Bronchial epithelial cell (primary cell): ENCODE results near the gene INTS7. TPM values are rescaled to one million over a fixed set of nuclear protein-coding genes. Genes with fewer than 3 reads are reported as not detected.
A peak's percentile ranks its signal among the peaks of the same experiment; 100 is the strongest.
"Not testable (repeated sequence)": the region's sequence is repeated elsewhere in the genome, so short reads cannot be mapped to it uniquely, and the experiment has no call there.

ENCODE experiments used
- DNase-seq: peaks from one replicate; pipeline ENCODE4 v3.0.0-alpha.2; 2010; ENCODE audit warnings: low read depth
- FAIRE-seq: peaks from 2 replicates; lab custom pipeline; 2011; peaks lifted over from hg19 to GRCh38; lab: Jason Lieb, UNC
- H3K27me3 ChIP-seq: 2 replicates; pipeline ENCODE4 v1.5.1; 2011; ENCODE audit warnings: low read length; ENCODE audit not compliant: control insufficient read depth, insufficient read depth
- H3K36me3 ChIP-seq: 2 replicates; pipeline ENCODE4 v1.5.1; 2011; ENCODE audit warnings: low read length; ENCODE audit not compliant: control insufficient read depth, insufficient read depth
- H3K4me3 ChIP-seq: 2 replicates; pipeline ENCODE4 v1.5.1; 2011; ENCODE audit warnings: mild to moderate bottlenecking, low read depth, low read length, control low read depth
- CTCF ChIP-seq: IDR thresholded peaks from 2 replicates; pipeline ENCODE4 v1.5.1; 2011; ENCODE audit warnings: mild to moderate bottlenecking, moderate library complexity, low read length, control low read depth, inconsistent platforms; ENCODE audit not compliant: insufficient read depth, severe bottlenecking
- total RNA-seq: library from RNA; depleted of rRNA; stranded (reverse); fragments of >200 nt; gene quantifications from 2 replicates; pipeline ENCODE4 v1.2.1, GENCODE V29; 2014

The INTS7 gene
- total RNA-seq, 1 donor from 2014 or later, result 12.9 TPM

DNA sequence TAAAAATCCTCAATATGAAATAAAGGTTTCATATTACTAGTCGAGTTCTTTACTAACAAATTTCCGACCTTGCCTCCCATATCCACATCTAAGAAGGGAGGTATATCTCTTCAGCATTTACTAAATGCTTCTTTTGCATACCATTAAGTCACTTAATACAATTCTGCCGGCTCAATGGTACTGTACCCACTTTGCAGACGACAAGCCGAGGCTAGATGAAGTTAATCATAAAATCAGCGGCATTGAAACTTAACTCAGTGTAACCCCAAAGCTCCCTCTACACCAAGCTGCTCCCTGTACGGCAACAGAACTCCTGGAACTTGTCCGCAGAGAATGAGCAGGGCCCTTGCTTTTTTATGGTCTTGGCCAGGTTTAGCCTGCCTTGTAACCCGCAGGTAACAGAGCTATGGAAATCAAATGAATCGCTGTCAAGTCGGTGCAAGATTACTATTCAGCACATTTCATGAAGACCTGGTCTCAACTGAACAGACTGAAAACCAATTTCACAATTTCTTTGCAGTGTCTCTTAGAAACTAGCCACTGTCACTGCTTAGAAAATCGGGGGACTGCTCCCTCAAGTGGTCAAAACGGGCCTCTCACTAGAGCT, 738 bp downstream of the INTS7 start:
- H3K36me3 ChIP-seq, result no peaks in the 10 kb centered on the region
- peak; percentile 93 for FAIRE-seq
- H3K4me3 ChIP-seq, result peak overlapping the region; percentile 70
- no peak for TF ChIP-seq CTCF
- H3K27me3 ChIP-seq, result no peaks in the 10 kb centered on the region
- no peak for DNase-seq

DNA sequence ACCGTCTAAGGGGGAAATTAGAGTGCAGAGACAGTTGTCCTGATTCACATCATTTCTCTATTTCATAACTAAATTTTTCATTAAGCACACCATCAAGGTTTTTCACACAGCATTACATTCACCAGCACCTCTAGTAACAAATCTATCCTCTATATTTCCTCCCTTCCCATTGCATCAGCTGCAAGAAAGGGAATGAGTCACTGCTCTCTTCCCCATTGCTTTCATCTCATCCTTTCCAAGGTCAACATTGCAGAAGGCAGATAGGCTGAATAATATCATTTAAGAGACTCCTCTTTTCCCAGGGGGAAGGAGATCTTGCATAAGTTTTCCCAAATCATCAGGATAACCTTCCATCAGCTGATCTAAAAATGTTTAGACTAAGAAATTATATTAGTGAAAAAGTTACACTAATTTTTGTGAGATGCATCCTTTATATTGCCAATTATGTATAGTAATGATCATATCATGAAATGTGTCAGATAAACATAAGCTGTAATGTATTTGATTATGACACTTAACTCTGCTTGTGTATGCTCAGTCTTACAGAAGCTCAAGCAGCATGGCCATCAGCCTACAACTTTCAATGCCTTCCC, 4.3 kb downstream of the INTS7 start:
- Histone ChIP-seq H3K27me3 (no peaks in the 10 kb centered on the region), H3K36me3 (no peaks in the 10 kb centered on the region), H3K4me3 (no peak overlapping the region)
- DNase-seq (peak; percentile 90), FAIRE-seq (no peak)
- no peak for TF ChIP-seq CTCF

DNA sequence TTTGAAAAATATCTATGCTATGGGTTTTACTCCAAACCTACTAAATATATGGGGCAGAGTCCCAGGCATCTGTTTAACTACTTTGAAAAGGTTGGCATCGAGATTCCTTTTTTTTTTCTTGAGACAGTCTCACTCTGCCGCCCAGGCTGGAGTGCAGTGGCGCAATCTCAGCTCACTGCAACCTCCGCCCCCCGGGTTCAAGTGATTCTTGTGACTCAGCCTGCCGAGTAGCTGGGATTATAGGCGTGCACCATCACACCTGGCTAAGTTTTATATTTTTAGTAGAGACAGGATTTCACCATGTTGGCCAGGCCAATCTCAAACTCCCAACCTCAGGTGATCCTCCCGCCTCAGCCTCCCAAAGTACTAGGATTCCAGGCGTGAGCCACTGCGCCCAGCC, 7.6 kb downstream of the INTS7 start:
- not testable (repeated sequence) for FAIRE-seq
- peak; percentile 47 for DNase-seq

DNA sequence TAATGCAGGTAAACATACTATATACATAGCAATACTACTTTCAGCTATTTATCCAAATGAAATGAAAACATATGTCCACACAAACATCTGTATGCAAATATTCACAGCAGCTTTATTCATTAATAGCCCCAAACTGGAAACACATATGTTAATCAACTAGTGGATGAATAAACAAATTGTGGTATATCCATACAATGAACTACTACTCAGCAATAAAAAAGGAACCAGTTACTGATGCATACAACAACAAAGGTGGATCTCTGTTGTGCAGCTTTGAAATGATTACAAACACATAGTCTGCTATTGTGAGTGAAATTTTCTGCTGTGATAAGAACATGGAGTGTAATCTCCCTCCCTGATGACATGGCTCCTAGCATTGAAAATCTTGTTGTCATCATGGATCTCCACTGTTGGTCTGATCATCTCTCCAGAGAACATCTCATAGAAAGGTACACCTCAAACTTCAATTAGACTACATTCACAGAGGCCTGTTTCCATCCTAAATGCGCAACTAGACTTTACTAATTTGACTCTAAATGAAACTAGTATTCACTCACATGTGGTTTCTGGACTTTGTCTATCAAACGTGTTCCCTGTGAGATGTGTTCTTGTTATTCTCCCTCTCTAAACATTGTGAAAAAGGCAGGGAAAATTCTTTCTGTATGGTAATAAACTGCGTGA, 10.7 kb downstream of the INTS7 start:
- FAIRE-seq (no peak), DNase-seq (no peak)
- no peak for TF ChIP-seq CTCF
- peaks cover 2% of the 10 kb centered on the region for H3K36me3 ChIP-seq
- H3K27me3 ChIP-seq, result no peaks in the 10 kb centered on the region
- H3K4me3 ChIP-seq, result no peak overlapping the region

More for the DNA sequence above, 7.6 kb downstream of the INTS7 start:
- not testable (repeated sequence) for H3K27me3 ChIP-seq, H3K4me3 ChIP-seq, H3K36me3 ChIP-seq

GRCh38 chr1:212022908-212023307, 12.4 kb downstream of the INTS7 start:
- H3K27me3 ChIP-seq, FAIRE-seq, DNase-seq, H3K4me3 ChIP-seq, H3K36me3 ChIP-seq: not testable (repeated sequence)

- Histone ChIP-seq H3K4me3 (no peak overlapping the region), H3K27me3 (no peaks in the 10 kb centered on the region)
- FAIRE-seq, result no peak
These were observed 13.8 kb downstream of the INTS7 start for GRCh38 chr1:212021563-212021962.

More at GRCh38 chr1:212021563-212021962, 13.8 kb downstream of the INTS7 start:
- peaks cover 2% of the 10 kb centered on the region for H3K36me3 ChIP-seq
- no peak for TF ChIP-seq CTCF
- DNase-seq, result no peak
